GM19397 (cell line): Measurements from ENCODE around the gene IRF6.
A peak's percentile ranks its signal among the peaks of the same experiment; 100 is the strongest.

Experiments
- ATAC-seq: cut with Tn5 transposase; IDR thresholded peaks from one replicate; pipeline ENCODE4 v1.9.1; 2021; ENCODE audit warnings: mild to moderate bottlenecking, moderate library complexity; ENCODE audit not compliant: unreplicated experiment

Gene IRF6

DNA sequence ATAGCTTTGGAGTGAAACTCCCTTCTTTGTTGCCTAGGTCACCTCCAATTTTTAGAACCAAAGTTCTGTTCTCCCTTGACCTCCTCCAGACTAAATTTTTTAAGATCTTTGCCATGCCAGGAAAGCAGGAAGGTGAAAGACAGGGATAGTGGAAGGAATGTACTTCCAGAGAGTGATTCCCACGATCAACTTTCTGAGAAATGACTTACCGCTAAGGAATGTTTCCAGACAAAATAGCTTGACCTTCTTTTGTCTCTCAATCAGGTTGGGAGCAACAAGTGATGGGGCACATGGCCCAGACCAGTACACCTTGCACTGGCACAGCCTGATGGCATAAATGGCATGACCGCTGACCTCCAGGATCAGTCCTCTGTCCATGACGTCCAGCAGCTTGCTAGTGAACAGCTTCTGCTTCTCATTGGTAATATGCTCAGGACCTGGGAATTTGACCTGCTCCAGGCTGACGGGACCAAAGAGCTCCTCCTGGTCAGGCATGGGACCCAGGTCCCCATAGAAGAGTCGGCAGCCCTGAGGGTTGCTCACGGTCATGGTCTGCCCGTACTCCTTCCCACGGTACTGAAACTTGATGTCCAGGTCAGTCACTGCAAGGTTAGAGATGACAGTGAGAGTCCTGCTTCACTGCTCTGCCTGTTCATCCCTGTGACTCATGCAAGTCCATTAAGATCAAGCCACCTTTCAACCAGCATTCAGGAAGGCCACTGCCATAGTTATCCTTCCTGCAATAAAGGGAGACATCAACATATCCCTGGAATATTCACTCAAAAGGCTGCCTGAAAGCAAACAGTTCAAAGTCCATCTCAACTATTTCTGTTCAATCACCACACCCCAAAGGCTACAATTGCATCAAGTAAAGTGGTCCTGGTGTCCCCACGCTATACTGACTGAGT lies 15.4 kb downstream of the IRF6 start:
- ATAC-seq = no peak

DNA sequence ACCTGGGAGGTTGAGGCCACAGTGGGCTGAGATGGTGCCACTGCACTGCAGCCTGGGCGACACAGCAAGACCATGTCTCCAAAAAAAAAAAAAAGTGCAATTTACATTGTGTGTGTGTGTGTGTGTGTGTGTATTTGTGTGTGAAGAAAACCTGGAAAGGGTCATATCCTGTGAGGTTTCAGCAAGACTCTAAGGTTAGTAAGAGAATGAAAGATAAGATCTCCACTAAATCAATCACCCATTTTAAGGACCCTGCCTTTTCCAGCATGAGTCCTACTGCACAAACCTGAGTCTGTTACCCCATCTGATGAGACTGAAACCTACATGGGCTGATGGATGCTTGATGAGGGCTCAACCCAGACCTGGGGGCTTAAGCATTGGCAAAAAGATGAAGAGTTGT lies 16.7 kb downstream of the IRF6 start:
- ATAC-seq = no peak

DNA sequence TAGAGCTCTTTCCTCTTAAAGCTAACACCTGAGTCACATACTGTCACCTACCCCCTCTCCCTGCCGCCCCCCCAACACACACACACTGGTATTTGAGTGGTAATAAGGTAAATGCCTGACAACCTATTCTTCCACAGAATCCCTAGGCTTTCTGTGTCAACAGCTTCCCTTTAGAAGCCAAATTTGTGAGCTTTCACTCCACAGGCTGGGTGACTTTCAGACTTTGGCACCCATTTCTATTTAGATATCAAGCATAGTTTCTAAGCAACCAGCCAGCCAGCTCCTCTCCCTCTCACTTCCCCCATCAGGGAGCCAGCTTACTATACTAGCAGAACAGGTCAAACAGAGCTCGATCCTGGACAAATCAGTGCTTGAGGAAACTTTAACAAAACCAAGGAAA lies 18.4 kb downstream of the IRF6 start:
- ATAC-seq = no peak

DNA sequence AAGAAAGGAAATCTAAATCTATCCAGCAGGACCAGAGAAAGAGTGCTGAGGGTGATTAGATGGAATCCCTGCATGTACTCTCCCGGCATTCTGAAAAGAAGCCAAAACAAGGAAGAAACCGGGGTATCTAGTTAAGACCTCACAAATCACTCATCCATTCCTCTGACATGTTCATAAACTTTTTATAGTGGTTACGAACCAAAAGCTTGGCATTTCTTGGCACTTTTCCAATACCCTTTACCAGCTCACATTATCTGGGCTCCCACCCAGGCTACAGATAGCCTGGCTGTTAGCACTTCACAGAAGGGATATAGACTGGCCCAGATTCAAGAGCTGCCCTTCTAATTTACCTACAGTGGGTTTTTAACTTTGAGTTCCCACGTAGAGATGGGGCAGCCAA lies 19.8 kb downstream of the IRF6 start:
- no peak for ATAC-seq

DNA sequence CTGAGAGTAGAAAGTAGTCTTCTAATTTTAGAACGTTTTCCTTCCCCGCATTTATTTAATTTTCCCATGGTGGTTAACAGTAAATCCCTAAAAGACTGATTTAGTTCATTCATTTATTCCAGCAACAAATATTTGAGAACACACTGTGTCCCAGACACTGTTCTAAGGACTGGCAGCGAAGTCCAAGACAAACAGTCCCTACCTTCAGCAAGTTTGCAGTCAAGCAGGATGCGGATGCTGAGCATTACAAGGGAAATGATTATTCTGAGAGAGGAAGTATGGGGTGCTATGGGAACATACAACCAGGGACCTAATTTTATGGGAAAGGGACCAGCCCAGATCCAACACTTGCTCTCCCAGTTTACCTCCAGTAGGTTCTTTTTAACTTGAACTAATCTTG lies 20.4 kb downstream of the IRF6 start:
- ATAC-seq = no peak

DNA sequence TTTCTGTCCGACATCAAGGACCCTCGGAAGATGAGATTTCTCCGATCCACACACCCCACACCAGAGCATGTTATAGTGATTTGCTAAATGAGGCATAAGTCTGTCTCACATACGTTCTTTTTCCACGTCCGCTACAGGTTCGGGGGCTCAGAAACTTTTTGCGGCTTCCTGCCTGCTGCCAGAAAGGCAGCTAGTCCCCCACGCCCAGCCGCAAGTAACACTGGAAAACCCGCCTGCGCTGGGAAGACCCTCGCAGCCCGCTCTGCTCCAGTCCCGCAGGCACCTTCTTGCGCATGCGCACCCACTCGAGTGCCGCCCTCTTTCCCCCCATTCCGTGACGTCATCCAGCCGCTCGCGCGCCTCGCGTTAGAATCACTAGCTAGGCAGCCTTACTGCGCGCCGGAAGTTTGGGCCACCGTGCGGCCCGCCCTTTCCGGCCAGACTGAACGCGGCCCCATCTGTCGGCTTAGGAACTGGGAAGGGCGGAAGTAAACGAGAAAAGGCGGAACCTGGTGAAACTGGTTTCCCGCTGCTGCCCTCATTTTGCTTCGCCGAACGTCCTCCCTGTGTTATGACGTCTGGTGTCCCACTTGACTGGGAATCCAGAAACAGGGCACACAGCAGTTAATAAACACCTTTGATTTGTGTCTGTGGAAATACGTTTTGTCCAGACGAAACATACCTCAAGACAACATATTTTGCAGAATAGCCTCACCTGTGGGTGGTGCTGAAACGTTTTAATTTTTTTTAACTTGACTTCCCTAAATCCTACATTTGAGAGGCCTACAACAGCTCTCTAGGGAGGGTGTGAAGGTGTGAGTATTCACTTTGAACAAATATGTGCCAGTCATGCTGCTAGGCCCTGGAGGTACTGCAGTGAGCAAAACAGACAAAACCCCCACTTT lies 21.4 kb downstream of the IRF6 start, which contains the start of gene C1orf74:
Gene C1orf74, minus strand, starts transcription at position 295 of the 905 bp plus-strand sequence. CDS start 925 bp downstream, outside the sequence.
- ATAC-seq = peak; percentile 99

DNA sequence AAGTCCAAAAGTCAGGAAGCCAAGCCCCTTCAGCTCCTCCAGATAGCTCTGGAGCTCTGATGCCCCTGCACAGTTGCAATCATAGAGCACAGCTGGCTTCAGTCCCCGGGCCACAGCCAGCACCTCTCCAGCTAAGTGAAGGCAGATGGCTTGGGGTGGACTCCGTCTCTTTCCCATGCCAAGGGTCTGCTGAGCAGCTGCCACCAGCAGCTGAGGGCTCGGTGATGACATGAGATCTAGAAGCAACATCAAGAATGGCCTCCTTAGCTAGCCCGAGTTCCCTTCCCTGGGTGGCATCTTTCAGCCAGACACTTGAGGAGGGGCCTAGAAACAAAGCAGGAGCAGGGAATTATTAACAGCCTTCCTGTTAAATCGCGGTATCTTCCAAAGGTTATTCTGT lies 22.6 kb downstream of the IRF6 start:
- no peak for ATAC-seq

DNA sequence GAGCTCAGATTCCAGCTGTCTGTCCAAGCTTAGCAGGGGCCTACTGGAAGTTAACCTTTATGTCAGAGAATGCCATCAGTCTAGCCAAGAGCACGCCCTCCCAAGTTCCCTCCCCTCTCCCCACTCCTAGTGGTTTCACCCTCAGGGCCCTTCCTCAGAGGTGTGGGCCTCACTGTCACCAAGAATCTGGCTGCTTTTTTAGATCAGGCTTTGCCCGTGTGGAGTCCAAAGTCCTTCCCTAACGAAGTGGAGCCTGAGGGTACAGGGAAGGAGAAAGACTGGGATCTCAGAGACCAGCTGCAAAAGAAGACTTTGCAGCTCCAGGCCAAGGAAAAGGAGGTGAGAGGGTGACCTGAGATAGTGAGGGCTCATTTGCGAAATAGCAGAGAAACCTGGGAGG lies 25.7 kb downstream of the IRF6 start:
- no peak for ATAC-seq

DNA sequence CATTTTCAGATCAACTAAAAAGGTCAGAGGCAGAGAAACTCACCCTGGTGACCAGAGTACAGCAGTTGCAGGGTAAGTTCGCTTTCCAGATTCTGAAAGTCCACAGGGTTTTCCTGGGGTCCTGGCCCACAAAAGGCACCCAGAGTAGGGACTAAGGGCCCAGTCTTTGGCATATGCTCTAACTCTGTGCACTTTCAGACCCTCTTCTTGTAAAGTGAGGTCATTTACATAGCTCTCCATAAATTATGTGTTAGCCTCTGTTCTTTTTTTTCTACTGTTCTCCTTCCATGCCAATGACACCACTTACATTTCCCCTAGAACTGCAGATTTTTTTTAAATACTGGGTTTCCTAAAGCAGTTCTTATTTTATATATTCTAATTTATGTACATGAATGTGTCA lies 27.8 kb downstream of the IRF6 start:
- ATAC-seq = no peak

DNA sequence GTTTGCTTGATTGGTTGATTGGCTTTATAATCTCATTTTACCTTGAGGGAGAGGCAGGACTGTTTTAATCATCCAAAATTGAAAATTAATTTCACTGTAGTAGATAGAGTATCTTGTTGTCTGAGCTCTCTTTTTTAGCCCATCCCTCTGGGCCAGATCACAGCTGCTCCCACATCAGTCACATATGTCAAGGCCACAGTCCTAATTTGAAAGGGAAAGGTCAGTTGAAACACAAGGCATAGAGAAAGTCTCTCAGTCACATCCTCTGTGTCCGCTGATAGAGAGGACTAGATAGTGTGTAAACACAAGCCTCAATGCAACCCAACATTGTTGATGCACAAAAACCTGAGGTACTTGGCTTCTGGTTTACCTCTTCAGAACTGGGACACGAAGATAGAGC lies 28.4 kb downstream of the IRF6 start:
- no peak for ATAC-seq

DNA sequence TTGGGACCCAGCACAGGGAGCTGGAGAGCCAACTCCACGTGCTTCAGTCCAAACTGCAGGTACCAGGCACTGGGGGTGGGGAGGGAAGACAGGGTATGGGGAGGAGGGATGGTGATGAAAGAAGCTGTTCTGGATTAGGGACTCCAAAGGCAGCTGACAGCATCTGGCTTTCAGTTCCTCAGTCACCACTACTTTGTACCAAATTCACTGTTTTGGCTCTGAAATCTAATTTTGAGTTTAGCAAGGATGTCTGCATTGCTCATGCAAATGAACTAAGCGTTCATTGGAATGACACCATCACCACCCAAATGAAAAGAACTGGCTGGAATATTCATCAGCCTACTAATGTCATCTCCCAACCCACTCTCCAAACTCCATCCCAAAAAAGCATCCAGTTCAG lies 30.3 kb downstream of the IRF6 start:
- ATAC-seq = no peak

DNA sequence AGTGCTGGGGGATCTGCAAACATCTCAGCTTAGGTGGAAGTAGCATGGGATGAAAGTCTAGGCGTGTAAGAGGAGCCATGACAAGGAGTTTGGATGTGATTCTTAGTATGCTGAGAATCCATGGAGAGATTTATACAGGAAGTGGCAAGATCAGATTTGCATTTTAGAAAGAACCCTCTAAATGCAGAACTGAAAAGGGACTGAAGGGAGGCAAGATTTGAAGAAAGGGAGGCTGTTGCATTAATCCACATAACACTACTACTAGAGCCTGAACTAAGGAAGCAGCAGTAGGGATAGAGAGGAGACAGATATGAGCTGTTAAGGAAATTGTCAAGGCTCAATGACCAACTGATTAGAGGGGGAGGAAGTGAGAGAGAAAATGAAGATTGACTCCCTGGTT lies 31.4 kb downstream of the IRF6 start:
- ATAC-seq = peak; percentile 56

DNA sequence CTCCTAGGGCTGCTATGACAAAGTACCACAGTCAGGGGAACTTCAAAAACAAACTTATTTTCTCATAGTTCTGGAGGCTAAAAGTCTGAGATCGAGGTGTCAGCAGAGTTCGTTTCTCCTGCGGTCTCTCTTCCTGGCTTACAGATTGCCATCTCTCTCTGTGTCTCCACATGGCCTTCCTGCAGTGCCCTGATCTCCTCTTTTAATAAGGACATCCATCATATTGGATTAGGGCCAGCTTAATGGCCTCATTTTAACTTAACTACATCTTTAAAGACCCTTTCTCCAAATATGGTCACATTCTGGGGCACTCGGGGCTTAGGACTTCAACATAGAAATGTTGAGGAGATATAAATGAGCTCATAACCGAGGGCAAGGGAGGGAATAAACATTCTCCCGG lies 33.8 kb downstream of the IRF6 start:
- ATAC-seq = no peak

DNA sequence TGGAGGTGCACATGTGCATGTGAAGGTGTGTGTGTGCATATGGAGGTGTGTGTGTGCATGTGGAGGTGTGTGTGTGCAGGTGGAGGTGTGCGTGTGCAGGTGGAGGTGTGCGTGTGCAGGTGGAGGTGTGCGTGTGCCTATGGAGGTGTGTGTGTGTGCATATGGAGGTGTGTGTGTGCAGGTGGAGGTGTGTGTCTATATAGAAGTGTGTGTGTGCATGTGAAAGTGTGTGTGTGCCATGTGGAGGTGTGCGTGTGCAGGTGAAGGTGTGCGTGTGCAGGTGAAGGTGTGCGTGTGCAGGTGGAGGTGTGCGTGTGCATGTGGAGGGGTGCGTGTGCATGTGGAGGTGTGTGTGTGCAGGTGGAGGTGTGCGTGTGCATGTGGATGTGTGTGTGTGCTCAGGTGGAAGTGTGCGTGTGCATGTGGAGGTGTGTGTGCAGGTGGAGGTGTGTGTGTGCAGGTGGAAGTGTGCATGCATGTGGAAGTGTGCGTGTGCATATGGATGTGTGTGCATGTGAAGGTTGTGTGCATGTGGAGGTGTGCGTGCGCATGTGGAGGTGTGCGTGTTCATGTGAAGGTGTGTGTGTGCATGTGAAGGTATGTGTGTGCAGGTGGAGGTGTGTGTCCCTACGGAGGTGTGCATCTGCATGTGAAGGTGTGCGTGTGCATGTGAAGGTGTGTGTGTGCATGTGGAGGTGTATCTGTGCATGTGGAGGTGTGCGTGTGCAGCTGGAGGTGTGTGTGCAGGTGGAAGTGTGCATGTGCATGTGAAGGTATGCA lies 35.1 kb downstream of the IRF6 start:
- ATAC-seq = no peak

DNA sequence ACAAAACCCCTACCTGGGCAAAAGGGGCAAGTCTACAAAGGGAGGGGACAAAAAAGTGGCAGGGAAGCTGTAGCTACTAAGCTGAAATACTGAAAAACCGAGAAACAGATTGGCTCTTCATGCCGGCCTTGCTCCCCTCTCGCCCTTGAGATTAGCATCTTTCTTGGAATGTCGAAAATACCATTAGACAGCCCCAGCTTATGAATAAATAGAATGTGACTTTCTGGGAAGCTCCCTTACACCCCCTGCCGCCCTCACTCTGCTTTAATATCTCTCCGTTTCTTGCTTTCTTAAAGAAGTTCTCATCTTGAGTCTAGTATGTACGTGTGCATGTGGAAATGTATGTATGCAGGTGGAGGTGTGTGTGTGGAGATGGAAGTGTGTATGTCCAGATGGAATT lies 36.0 kb downstream of the IRF6 start:
- ATAC-seq = no peak

DNA sequence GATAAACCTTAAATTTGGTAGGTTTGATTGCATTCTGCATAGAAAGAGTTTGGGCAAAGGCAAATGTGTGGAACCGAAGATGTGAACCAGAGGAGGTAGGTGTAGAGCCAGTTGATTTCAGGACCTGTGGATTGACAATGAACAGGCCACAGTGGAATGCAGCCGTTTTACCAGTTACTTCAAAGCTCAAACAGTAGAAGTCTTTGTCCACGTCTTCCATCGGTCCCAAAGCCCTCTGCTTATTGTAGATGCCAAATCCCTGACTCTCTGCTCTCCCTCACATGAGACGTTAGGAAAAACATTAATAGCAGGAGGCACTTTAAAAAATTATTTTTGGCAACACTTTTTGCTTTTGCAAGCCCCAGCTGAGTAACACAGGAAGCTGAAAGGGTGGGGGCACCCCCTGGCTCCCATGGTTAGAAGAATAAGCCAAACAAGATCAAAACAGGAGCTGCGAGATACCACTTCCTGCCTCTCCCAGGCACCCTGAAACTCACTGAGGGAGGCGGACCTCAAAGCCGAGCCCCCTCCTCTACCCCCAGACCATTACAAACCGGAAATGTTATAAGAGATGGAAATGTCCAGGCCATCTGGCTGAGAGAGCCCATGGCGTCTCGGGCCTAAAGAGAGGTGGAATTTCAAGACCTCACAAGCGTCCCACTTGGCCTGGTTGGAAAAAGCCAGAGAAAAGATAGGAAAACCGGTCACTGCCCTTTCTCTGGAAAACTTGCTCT lies 36.6 kb downstream of the IRF6 start:
- ATAC-seq = peak; percentile 69

DNA sequence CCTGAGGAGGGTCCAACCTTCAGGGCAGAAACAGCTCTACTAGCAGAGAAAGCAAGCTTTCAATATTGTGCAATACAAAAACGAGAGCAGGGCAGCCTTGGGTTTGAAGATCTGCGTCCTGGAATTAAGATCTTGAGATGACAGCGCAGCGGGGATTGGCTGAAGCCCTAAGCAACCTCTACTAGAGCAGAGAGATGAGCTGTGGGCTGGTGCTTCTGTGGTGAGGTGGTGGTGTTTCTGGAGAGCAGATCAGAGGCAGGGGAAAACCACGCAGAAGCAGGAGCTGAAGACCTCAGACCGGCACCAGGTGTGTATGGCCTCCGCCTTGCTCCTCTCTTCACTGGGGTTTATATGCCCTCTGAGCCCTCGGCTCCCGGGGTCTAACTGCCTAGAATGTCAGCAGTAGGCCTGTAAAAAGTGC lies 37.6 kb downstream of the IRF6 start:
- ATAC-seq = peak; percentile 78

DNA sequence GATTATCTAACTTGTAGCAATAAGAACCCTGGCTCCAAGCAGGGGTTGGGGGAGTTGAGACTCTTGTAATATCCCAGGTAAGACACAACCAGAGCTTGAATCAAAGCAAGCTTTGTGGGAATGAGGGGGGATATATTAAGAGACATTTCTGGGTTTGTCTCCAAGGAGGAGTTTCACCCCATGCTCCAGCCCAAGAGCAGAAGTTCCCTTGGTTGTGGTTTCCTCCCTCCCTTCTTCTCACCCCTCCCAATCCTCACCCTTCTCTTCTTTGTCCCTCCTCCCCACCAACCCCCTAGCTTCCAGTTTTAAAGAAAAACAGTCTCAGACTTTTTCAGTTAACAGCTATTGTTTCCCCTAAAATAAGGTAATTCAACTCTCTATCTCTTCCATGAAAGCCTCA lies 38.2 kb downstream of the IRF6 start:
- no peak for ATAC-seq

DNA sequence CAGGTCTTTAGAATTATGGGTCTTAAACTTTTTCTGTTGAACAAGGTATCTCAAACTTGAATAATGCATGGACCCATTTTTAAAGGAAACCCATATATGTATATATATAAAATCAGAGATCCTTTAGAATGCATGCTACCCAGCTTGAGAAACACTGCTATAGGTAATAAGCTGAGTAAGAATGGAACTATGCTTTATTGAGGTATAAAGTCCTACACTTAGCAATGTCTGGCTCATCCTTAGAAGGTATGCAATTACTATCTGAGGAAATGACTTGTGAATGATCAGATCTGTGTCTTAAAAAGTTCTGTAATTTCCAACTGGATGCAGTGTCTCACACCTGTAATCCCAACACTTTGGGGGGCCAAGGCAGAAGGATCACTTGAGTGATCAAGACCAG lies 38.8 kb downstream of the IRF6 start:
- no peak for ATAC-seq

DNA sequence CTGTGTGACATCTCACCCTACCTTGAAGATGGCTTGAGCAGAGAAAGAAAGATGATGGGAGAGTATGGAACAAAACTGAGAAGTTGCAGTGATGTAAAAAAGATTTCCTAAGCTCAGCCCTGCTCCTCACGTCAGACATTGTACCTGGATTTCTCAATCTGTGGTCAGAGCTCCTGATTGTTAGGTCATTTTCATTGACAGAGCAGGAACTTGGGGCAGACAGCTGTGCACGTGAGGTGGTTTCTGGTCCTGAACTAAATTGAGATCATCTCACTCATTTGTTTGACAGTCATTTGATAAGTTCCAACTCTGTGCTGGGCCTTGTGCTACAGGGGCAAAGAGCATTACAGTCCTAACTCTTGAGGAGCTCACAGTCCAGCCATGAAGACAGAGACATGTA lies 39.9 kb downstream of the IRF6 start:
- ATAC-seq = no peak
